Neural cell (in vitro differentiated cells): ENCODE data around the gene DKK2. TPM values are rescaled to one million over a fixed set of nuclear protein-coding genes. Genes with fewer than 3 reads are reported as not detected.

ENCODE experiments used
- H2AFZ ChIP-seq: fragments of 200-600, 300-800 bp; sonication (generic), shearing (Covaris generic); 2 replicates; pipeline ENCODE4 v1.6.0; 2014; ENCODE audit warnings: low read depth, mild to moderate bottlenecking, antibody characterized with exemption, low read length, moderate library complexity
- H3F3A ChIP-seq: fragments of 200-600 bp; shearing (Covaris generic); 2 replicates; pipeline ENCODE4 v1.6.1; 2016; ENCODE audit warnings: mild to moderate bottlenecking, moderate library complexity, mixed read lengths, antibody characterized with exemption, low read length; ENCODE audit not compliant: insufficient read depth, poor library complexity, severe bottlenecking
- H3K27ac ChIP-seq: fragments of 200-600, 300-800 bp; sonication (generic), shearing (Covaris generic); 2 replicates; pipeline ENCODE4 v1.5.1; 2014; ENCODE audit warnings: mild to moderate bottlenecking, low read length, moderate library complexity
- H3K27me3 ChIP-seq: fragments of 300-800, 200-600 bp; sonication (generic), shearing (Covaris generic); 2 replicates; pipeline ENCODE4 v1.6.0; 2014; ENCODE audit warnings: mild to moderate bottlenecking, low read depth, low read length, moderate library complexity; ENCODE audit not compliant: insufficient read depth
- H3K36me3 ChIP-seq: fragments of 300-800, 200-600 bp; sonication (generic), shearing (Covaris generic); 2 replicates; pipeline ENCODE4 v1.5.1; 2014; ENCODE audit warnings: mild to moderate bottlenecking, antibody characterized with exemption, low read length, moderate library complexity; ENCODE audit not compliant: insufficient read depth
- H3K4me2 ChIP-seq: fragments of 300-800, 200-600 bp; sonication (generic), shearing (Covaris generic); 2 replicates; pipeline ENCODE4 v1.6.0; 2014; ENCODE audit warnings: mild to moderate bottlenecking, low read length
- H3K4me3 ChIP-seq: fragments of 300-800, 200-600 bp; sonication (generic), shearing (Covaris generic); 2 replicates; pipeline ENCODE4 v1.5.1; 2014; ENCODE audit warnings: mild to moderate bottlenecking, low read length, moderate library complexity
- H3K79me2 ChIP-seq: fragments of 200-600 bp; shearing (Covaris generic); replicated peaks from 2 replicates; pipeline ENCODE4 v1.6.0; 2014; ENCODE audit warnings: mild to moderate bottlenecking, low read length, moderate library complexity; ENCODE audit not compliant: insufficient read depth
- H3K9ac ChIP-seq: fragments of 300-800, 200-600 bp; sonication (generic), shearing (Covaris generic); 2 replicates; pipeline ENCODE4 v1.6.1; 2016; ENCODE audit warnings: mild to moderate bottlenecking, low read length, mixed read lengths
- H3K9me2 ChIP-seq: fragments of 200-600 bp; shearing (Covaris generic); 2 replicates; pipeline ENCODE4 v1.6.1; 2016; ENCODE audit warnings: mild to moderate bottlenecking, low read length, mixed read lengths; ENCODE audit not compliant: insufficient read depth
- H3K9me3 ChIP-seq: fragments of 200-600, 300-800 bp; sonication (generic), shearing (Covaris generic); 2 replicates; pipeline ENCODE4 v1.6.1; 2016; ENCODE audit warnings: mild to moderate bottlenecking, mixed run types, low read length, moderate library complexity, mixed read lengths
- H4K20me1 ChIP-seq: fragments of 200-600 bp; shearing (Covaris generic); 2 replicates; pipeline ENCODE4 v1.6.1; 2016; ENCODE audit warnings: mild to moderate bottlenecking, mixed run types; ENCODE audit not compliant: insufficient read depth
- EP300 ChIP-seq: fragments of 450-650 bp; conservative IDR thresholded peaks from 2 replicates; pipeline ENCODE4 v1.6.1; 2014; ENCODE audit warnings: antibody characterized with exemption, mild to moderate bottlenecking, moderate library complexity; ENCODE audit not compliant: poor library complexity, severe bottlenecking
- EZH2 ChIP-seq: fragments of 200-600, 300-800 bp; shearing (Covaris generic), sonication (generic); IDR thresholded peaks from 2 replicates; pipeline ENCODE4 v1.6.1; 2014; ENCODE audit warnings: antibody characterized with exemption, low read length, borderline replicate concordance, mild to moderate bottlenecking; ENCODE audit not compliant: insufficient read depth, poor library complexity, severe bottlenecking
- MXI1 ChIP-seq: fragments of 450-650 bp; conservative IDR thresholded peaks from 2 replicates; pipeline ENCODE4 v1.6.1; 2014; ENCODE audit warnings: antibody characterized with exemption, mild to moderate bottlenecking; ENCODE audit not compliant: poor library complexity, severe bottlenecking
- POLR2AphosphoS5 ChIP-seq: IDR thresholded peaks from 2 replicates; pipeline ENCODE4 v1.6.1; 2012
- RAD21 ChIP-seq: fragments of 450-650 bp; conservative IDR thresholded peaks from 2 replicates; pipeline ENCODE4 v1.6.1; 2014; ENCODE audit warnings: antibody characterized with exemption, mild to moderate bottlenecking, moderate library complexity
- SMC3 ChIP-seq: fragments of 450-650 bp; conservative IDR thresholded peaks from 2 replicates; pipeline ENCODE4 v1.6.1; 2014; ENCODE audit warnings: antibody characterized with exemption, mild to moderate bottlenecking, moderate library complexity; ENCODE audit not compliant: poor library complexity
- TAF1 ChIP-seq: IDR thresholded peaks from 2 replicates; pipeline ENCODE4 v1.6.1; 2012; ENCODE audit warnings: low read depth
- polyA plus RNA-seq: library from polyadenylated mRNA; depleted of rRNA; stranded (reverse); fragments of >200 nt; gene quantifications from 2 replicates; pipeline ENCODE4 v1.2.3, GENCODE V29; 2014
- TF ChIP-seq, protein P1 (sequence below): fragments of 450-650 bp; IDR thresholded peaks from 2 replicates; pipeline ENCODE4 v1.5.1; 2014; ENCODE audit warnings: antibody characterized with exemption, mild to moderate bottlenecking, moderate library complexity; ENCODE audit not compliant: poor library complexity, severe bottlenecking
- TF ChIP-seq, protein P2 (sequence below): IDR thresholded peaks from 2 replicates; pipeline ENCODE4 v1.6.1; 2012; ENCODE audit warnings: borderline replicate concordance

Gene DKK2
- polyA plus RNA-seq, 1 donor from 2014 or later, result 0.33 TPM

DNA sequence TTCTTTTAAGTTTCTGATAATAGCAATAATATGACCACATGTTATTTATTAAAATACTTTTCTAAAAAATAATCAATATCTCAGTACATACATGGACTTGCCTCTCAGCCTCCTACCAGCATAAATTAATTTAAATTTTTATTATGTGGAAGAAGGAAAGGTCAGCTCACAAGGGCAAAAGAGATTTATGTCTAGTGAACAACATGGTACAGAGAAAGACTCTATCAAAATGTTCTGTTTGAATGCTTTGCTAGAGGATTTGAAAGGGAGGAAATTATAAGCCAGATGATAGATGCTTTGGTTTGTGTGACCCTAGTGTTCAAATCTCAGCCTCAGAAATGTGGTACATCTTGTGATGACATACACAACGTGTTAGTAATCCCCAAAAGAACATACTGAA is 94.3 kb downstream of the DKK2 start:
- no peaks in the 10 kb centered on the region for H3K79me2 ChIP-seq
- no peaks in the 10 kb centered on the region for H3K9me2 ChIP-seq
- no peaks in the 10 kb centered on the region for H3K27me3 ChIP-seq
- H2AFZ ChIP-seq, result no peak overlapping the region
- H3K4me3 ChIP-seq, result no peak overlapping the region
- H4K20me1 ChIP-seq, result no peaks in the 10 kb centered on the region
- H3F3A ChIP-seq, result no peaks in the 10 kb centered on the region
- no peak overlapping the region for H3K4me2 ChIP-seq
- H3K9ac ChIP-seq, result no peak overlapping the region
- no peaks in the 10 kb centered on the region for H3K9me3 ChIP-seq
- no peak overlapping the region for H3K27ac ChIP-seq
- no peaks in the 10 kb centered on the region for H3K36me3 ChIP-seq
- TF ChIP-seq EZH2, result no peak
- TF ChIP-seq TAF1, result no peak
- TF ChIP-seq, protein P1, sequence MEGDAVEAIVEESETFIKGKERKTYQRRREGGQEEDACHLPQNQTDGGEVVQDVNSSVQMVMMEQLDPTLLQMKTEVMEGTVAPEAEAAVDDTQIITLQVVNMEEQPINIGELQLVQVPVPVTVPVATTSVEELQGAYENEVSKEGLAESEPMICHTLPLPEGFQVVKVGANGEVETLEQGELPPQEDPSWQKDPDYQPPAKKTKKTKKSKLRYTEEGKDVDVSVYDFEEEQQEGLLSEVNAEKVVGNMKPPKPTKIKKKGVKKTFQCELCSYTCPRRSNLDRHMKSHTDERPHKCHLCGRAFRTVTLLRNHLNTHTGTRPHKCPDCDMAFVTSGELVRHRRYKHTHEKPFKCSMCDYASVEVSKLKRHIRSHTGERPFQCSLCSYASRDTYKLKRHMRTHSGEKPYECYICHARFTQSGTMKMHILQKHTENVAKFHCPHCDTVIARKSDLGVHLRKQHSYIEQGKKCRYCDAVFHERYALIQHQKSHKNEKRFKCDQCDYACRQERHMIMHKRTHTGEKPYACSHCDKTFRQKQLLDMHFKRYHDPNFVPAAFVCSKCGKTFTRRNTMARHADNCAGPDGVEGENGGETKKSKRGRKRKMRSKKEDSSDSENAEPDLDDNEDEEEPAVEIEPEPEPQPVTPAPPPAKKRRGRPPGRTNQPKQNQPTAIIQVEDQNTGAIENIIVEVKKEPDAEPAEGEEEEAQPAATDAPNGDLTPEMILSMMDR, result no peak
- no peak for TF ChIP-seq EP300
- no peak for TF ChIP-seq MXI1
- no peak for TF ChIP-seq POLR2AphosphoS5
- TF ChIP-seq SMC3, result no peak
- no peak for TF ChIP-seq RAD21
- TF ChIP-seq, protein P2, sequence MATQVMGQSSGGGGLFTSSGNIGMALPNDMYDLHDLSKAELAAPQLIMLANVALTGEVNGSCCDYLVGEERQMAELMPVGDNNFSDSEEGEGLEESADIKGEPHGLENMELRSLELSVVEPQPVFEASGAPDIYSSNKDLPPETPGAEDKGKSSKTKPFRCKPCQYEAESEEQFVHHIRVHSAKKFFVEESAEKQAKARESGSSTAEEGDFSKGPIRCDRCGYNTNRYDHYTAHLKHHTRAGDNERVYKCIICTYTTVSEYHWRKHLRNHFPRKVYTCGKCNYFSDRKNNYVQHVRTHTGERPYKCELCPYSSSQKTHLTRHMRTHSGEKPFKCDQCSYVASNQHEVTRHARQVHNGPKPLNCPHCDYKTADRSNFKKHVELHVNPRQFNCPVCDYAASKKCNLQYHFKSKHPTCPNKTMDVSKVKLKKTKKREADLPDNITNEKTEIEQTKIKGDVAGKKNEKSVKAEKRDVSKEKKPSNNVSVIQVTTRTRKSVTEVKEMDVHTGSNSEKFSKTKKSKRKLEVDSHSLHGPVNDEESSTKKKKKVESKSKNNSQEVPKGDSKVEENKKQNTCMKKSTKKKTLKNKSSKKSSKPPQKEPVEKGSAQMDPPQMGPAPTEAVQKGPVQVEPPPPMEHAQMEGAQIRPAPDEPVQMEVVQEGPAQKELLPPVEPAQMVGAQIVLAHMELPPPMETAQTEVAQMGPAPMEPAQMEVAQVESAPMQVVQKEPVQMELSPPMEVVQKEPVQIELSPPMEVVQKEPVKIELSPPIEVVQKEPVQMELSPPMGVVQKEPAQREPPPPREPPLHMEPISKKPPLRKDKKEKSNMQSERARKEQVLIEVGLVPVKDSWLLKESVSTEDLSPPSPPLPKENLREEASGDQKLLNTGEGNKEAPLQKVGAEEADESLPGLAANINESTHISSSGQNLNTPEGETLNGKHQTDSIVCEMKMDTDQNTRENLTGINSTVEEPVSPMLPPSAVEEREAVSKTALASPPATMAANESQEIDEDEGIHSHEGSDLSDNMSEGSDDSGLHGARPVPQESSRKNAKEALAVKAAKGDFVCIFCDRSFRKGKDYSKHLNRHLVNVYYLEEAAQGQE, result no peak

DNA sequence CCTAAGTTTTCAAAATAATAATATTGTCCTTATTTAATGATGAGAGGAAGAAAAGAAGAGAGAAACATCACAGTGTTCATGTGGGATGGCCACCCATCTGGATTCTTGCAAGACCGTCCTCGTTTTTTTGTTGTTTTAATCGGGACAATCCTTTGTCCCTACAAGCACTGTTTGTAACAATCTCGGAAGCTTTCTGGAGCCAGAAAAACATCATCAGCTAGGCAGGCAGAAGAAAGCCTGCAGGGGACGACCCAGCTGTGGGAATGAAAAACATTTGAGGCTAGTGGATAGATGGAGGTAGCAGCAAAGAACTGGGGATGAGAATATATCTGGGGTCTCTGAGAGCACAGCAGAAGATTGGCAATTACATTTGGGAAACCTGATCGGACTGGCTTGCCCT is 105.6 kb downstream of the DKK2 start:
- Histone ChIP-seq H3K9me3 (no peaks in the 10 kb centered on the region), H3K4me3 (no peak overlapping the region), H2AFZ (no peak overlapping the region), H3K79me2 (no peaks in the 10 kb centered on the region), H3K9me2 (no peaks in the 10 kb centered on the region), H3F3A (no peaks in the 10 kb centered on the region), H3K27ac (no peak overlapping the region), H3K27me3 (no peaks in the 10 kb centered on the region), H3K36me3 (no peaks in the 10 kb centered on the region), H3K9ac (no peak overlapping the region), H3K4me2 (no peak overlapping the region), H4K20me1 (no peaks in the 10 kb centered on the region)
- TF ChIP-seq EZH2 (no peak), TAF1 (no peak), POLR2AphosphoS5 (no peak), EP300 (no peak), MXI1 (no peak), RAD21 (no peak), SMC3 (no peak)
- TF ChIP-seq, protein P1, result no peak
- TF ChIP-seq, protein P2, result no peak
